Ovary (tissue), 3 donors: Measurements from ENCODE around the gene MAVS.

Experiments
- CTCF ChIP-seq, 3 donors: fragments of 450-650 bp in 2 of 3; fragments of 200-600 bp in 1 of 3; IDR thresholded peaks; one replicate each; pipeline versions ENCODE4 v1.5.1 to v1.8.0; 2016 to 2022; ENCODE audit warnings: antibody characterized with exemption in 3 of 3, mild to moderate bottlenecking in 1 of 3
- EP300 ChIP-seq: sonication (generic); formaldehyde crosslinking; IDR thresholded peaks from one replicate; pipeline ENCODE4 v1.6.1; 2017; ENCODE audit warnings: antibody characterized with exemption
- POLR2A ChIP-seq: fragments of 450-650 bp; IDR thresholded peaks from one replicate; pipeline ENCODE4 v1.6.1; 2017; ENCODE audit warnings: antibody characterized with exemption, mild to moderate bottlenecking, moderate library complexity
- donor health status: DM: no; HTN: no; CAD: no.

GRCh38 chr20:3914446-3914845 is 67.8 kb downstream of the MAVS start:
- TF ChIP-seq POLR2A: no peak
- TF ChIP-seq CTCF (IDR thresholded peaks at IDR 0.05): no peak
- TF ChIP-seq EP300: no peak
